GM12872 (cell line): ENCODE results near the gene CHD2.

Source experiments
- CTCF ChIP-seq: IDR thresholded peaks from 3 replicates; pipeline ENCODE4 v1.5.1; 2011; ENCODE audit warnings: low read depth, mild to moderate bottlenecking, low read length, moderate library complexity; ENCODE audit not compliant: insufficient read depth

CHD2 gene

GRCh38 chr15:92889390-92890107 is 10.6 kb upstream of the CHD2 start:
- TF ChIP-seq CTCF: no peak

- TF ChIP-seq CTCF: no peak
These were observed 8.5 kb upstream of the CHD2 start for GRCh38 chr15:92891533-92892200.

GRCh38 chr15:92892201-92892555 is 7.9 kb upstream of the CHD2 start:
- no peak for TF ChIP-seq CTCF

GRCh38 chr15:92893200-92893599 is 6.9 kb upstream of the CHD2 start:
- TF ChIP-seq CTCF: no peak

GRCh38 chr15:92896561-92896960 is 3.6 kb upstream of the CHD2 start:
- no peak for TF ChIP-seq CTCF

- TF ChIP-seq CTCF: no peak
These were observed 2.5 kb upstream of the CHD2 start for GRCh38 chr15:92897620-92898019.

GRCh38 chr15:92898988-92899582 is 1.0 kb upstream of the CHD2 start:
- TF ChIP-seq CTCF: no peak
